HG03139 (cell line): Measurements from ENCODE around the gene DPF3.

Source experiments
- ATAC-seq: cut with Tn5 transposase; IDR thresholded peaks from one replicate; pipeline ENCODE4 v1.9.1; 2021; ENCODE audit not compliant: unreplicated experiment

The DPF3 gene

GRCh38 chr14:72845196-72845595 lies 48.7 kb downstream of the DPF3 start:
- no peak for ATAC-seq

- no peak for ATAC-seq
Observed at GRCh38 chr14:72844524-72844923, 49.4 kb downstream of the DPF3 start.

- ATAC-seq, result no peak
Observed at GRCh38 chr14:72839753-72840607, 53.9 kb downstream of the DPF3 start.

- ATAC-seq, result no peak
Observed at GRCh38 chr14:72839351-72839750, 54.5 kb downstream of the DPF3 start.

- ATAC-seq, result no peak
Observed at GRCh38 chr14:72836085-72836484, 57.8 kb downstream of the DPF3 start.

GRCh38 chr14:72833174-72833573 lies 60.7 kb downstream of the DPF3 start:
- no peak for ATAC-seq

GRCh38 chr14:72830786-72831594 lies 62.9 kb downstream of the DPF3 start:
- no peak for ATAC-seq

GRCh38 chr14:72830356-72830755 lies 63.5 kb downstream of the DPF3 start:
- no peak for ATAC-seq

- no peak for ATAC-seq
Observed at GRCh38 chr14:72828604-72829003, 65.3 kb downstream of the DPF3 start.

GRCh38 chr14:72826039-72826438 lies 67.9 kb downstream of the DPF3 start:
- no peak for ATAC-seq

GRCh38 chr14:72825486-72825885 lies 68.4 kb downstream of the DPF3 start:
- no peak for ATAC-seq

- no peak for ATAC-seq
Observed at GRCh38 chr14:72824051-72824450, 69.8 kb downstream of the DPF3 start.

- no peak for ATAC-seq
Observed at GRCh38 chr14:72822946-72823611, 70.8 kb downstream of the DPF3 start.

- ATAC-seq, result no peak
Observed at GRCh38 chr14:72818998-72819397, 74.9 kb downstream of the DPF3 start.

GRCh38 chr14:72816287-72816686 lies 77.6 kb downstream of the DPF3 start:
- no peak for ATAC-seq

- no peak for ATAC-seq
Observed at GRCh38 chr14:72815430-72815829, 78.5 kb downstream of the DPF3 start.

- ATAC-seq, result no peak
Observed at GRCh38 chr14:72812292-72812851, 81.5 kb downstream of the DPF3 start.

GRCh38 chr14:72810201-72810600 lies 83.7 kb downstream of the DPF3 start:
- no peak for ATAC-seq

GRCh38 chr14:72809063-72809462 lies 84.8 kb downstream of the DPF3 start:
- ATAC-seq, result no peak

- ATAC-seq, result no peak
Observed at GRCh38 chr14:72808564-72808963, 85.3 kb downstream of the DPF3 start.

- ATAC-seq, result no peak
Observed at GRCh38 chr14:72802588-72802946, 91.3 kb downstream of the DPF3 start.
